GM18861 (cell line): ENCODE data around the gene ATN1.
A peak's percentile ranks its signal among the peaks of the same experiment; 100 is the strongest.
"Not testable (repeated sequence)": the region's sequence is repeated elsewhere in the genome, so short reads cannot be mapped to it uniquely, and the experiment has no call there.

Experiments
- ATAC-seq: cut with Tn5 transposase; IDR thresholded peaks from one replicate; pipeline ENCODE4 v1.9.1; 2021; ENCODE audit not compliant: unreplicated experiment

Gene ATN1

GRCh38 chr12:6903722-6904121 is 24.0 kb upstream of the ATN1 start:
- no peak for ATAC-seq

- ATAC-seq, result peak; percentile 88
Measured at GRCh38 chr12:6904280-6905276, 23.2 kb upstream of the ATN1 start, which contains the start of gene LRRC23. Gene LRRC23, plus strand, starts transcription at chr12:6904822. Its CDS starts 812 bp downstream, at chr12:6905634.

GRCh38 chr12:6905414-6906040 is 22.2 kb upstream of the ATN1 start:
- no peak for ATAC-seq

GRCh38 chr12:6908141-6908540 is 19.6 kb upstream of the ATN1 start:
- not testable (repeated sequence) for ATAC-seq

- ATAC-seq, result no peak
Measured at GRCh38 chr12:6909421-6910145, 18.2 kb upstream of the ATN1 start.

- ATAC-seq, result no peak
Measured at GRCh38 chr12:6912164-6912935, 15.4 kb upstream of the ATN1 start.

- ATAC-seq, result peak; percentile 46
Measured at GRCh38 chr12:6914246-6914946, 13.4 kb upstream of the ATN1 start, which contains the start of gene ENO2. Gene ENO2, plus strand, starts transcription at chr12:6914580. Its CDS starts 1,253 bp downstream, at chr12:6915833.

- ATAC-seq, result no peak
Measured at GRCh38 chr12:6914947-6915788, 12.6 kb upstream of the ATN1 start.

- no peak for ATAC-seq
Measured at GRCh38 chr12:6915789-6916285, 11.9 kb upstream of the ATN1 start.

GRCh38 chr12:6916426-6917200 is 11.1 kb upstream of the ATN1 start:
- ATAC-seq, result no peak

GRCh38 chr12:6917491-6918231 is 10.1 kb upstream of the ATN1 start:
- ATAC-seq, result no peak

- no peak for ATAC-seq
Measured at GRCh38 chr12:6919588-6919987, 8.2 kb upstream of the ATN1 start.

- no peak for ATAC-seq
Measured at GRCh38 chr12:6921539-6921938, 6.2 kb upstream of the ATN1 start.

- no peak for ATAC-seq
Measured at GRCh38 chr12:6921996-6922946, 5.5 kb upstream of the ATN1 start.

- no peak for ATAC-seq
Measured at GRCh38 chr12:6923003-6923732, 4.6 kb upstream of the ATN1 start.

GRCh38 chr12:6923851-6924250 is 3.9 kb upstream of the ATN1 start:
- no peak for ATAC-seq
